MCF 10A (cell line): ENCODE results near the gene TMEM9. TPM values are rescaled to one million over a fixed set of nuclear protein-coding genes. Genes with fewer than 3 reads are reported as not detected.

Experiments used
- BruUV-seq: library from RNA; stranded (reverse); fragments of 400-500 nt; replicated peaks from 2 replicates; lab custom pipeline; 2021; lab: Mats Ljungman, UMichigan
- CTCF ChIA-PET: fragments of 300-600 bp; sonication (Branson Sonifier 250); formaldehyde crosslinking; extraction: SDS; loops from one replicate; lab custom pipeline; 2021; ENCODE audit warnings: antibody characterized with exemption, inconsistent platforms; lab: Yijun Ruan, JAX
- POLR2A ChIA-PET: fragments of 300-600, 350-650 bp; sonication (Branson Sonifier 250); formaldehyde crosslinking; extraction: SDS; loops from one replicate; lab custom pipeline; 2020; ENCODE audit warnings: antibody characterized with exemption, inconsistent platforms; lab: Yijun Ruan, JAX
- DNase-seq: peaks from one replicate; pipeline ENCODE4 v3.0.0-alpha.2; 2018; ENCODE audit not compliant: unreplicated experiment
- H3K27ac Mint-ChIP-seq: one replicate; pipeline ENCODE4 v1.8.0; 2022; ENCODE audit warnings: mild to moderate bottlenecking, low read depth, mixed read lengths; ENCODE audit not compliant: unreplicated experiment
- H3K27me3 Mint-ChIP-seq: one replicate; pipeline ENCODE4 v1.8.0; 2022; ENCODE audit warnings: mixed read lengths; ENCODE audit not compliant: insufficient read depth, unreplicated experiment
- H3K36me3 Mint-ChIP-seq: one replicate; pipeline ENCODE4 v1.8.0; 2022; ENCODE audit warnings: mild to moderate bottlenecking, moderate library complexity, mixed read lengths; ENCODE audit not compliant: insufficient read depth, unreplicated experiment
- H3K4me1 Mint-ChIP-seq: one replicate; pipeline ENCODE4 v1.8.0; 2022; ENCODE audit warnings: mixed read lengths; ENCODE audit not compliant: insufficient read depth, unreplicated experiment
- H3K4me3 Mint-ChIP-seq: one replicate; pipeline ENCODE4 v1.8.0; 2022; ENCODE audit warnings: mild to moderate bottlenecking, moderate library complexity, mixed read lengths; ENCODE audit not compliant: unreplicated experiment
- H3K9me3 Mint-ChIP-seq: one replicate; pipeline ENCODE4 v1.8.0; 2022; ENCODE audit warnings: mixed read lengths; ENCODE audit not compliant: unreplicated experiment
- CTCF ChIP-seq: fragments of 200-600 bp; IDR thresholded peaks from one replicate; pipeline ENCODE4 v1.8.0; 2022; ENCODE audit warnings: antibody characterized with exemption, mild to moderate bottlenecking; ENCODE audit not compliant: unreplicated experiment
- intact Hi-C: fragments of 100-400 bp; cut with micrococcal nuclease; formaldehyde crosslinking; loops from 2 replicates; pipeline ENCODE4 v1.14.1; 2022
- total RNA-seq: library from RNA; stranded (reverse); gene quantifications from 2 replicates; pipeline ENCODE4 v1.2.3, GENCODE V29; 2022

The TMEM9 gene
- total RNA-seq, 1 experiment from 2014 or later, result 67.2 TPM

- CTCF ChIA-PET, result interaction anchor here (0.6 to 7.9 kb wide), 36 partner anchors 8 to 1090 kb away, joined by 3 to 109 read pairs (median 4); partner anchors contain the start of gene TMEM9
- intact Hi-C loops, result loop anchor here (1.0 to 2.0 kb wide), 3 partner anchors 35 to 98 kb away; no protein-coding TSS in a partner anchor
- peak; percentile 90 for DNase-seq
- no peak overlapping the region for H3K27ac Mint-ChIP-seq
- BruUV-seq, result no TSS peak
- H3K27me3 Mint-ChIP-seq, result peaks cover 22% of the 10 kb centered on the region
- H3K36me3 Mint-ChIP-seq, result no peaks in the 10 kb centered on the region
- POLR2A ChIA-PET, result interaction anchor here (0.7 to 1.7 kb wide), 6 partner anchors 8 to 117 kb away, joined by 3 to 6 read pairs (median 3); partner anchors contain the start of gene TMEM9
- no peak overlapping the region for H3K4me3 Mint-ChIP-seq
- peaks cover under 1% of the 10 kb centered on the region for H3K9me3 Mint-ChIP-seq
- H3K4me1 Mint-ChIP-seq, result peaks cover 6% of the 10 kb centered on the region
- TF ChIP-seq CTCF, result peak; percentile 94
These were observed 30.2 kb upstream of the TMEM9 start for GRCh38 chr1:201184307-201185122.

- H3K27me3 Mint-ChIP-seq, result peaks cover 15% of the 10 kb centered on the region
- peaks cover 6% of the 10 kb centered on the region for H3K4me1 Mint-ChIP-seq
- peaks cover 7% of the 10 kb centered on the region for H3K9me3 Mint-ChIP-seq
- no peak overlapping the region for H3K4me3 Mint-ChIP-seq
- no TSS peak for BruUV-seq
- POLR2A ChIA-PET, result interaction anchor here (0.7 to 1.7 kb wide), 3 partner anchors 14 to 117 kb away, joined by 3 to 6 read pairs (median 4); partner anchors contain the start of gene TMEM9
- intact Hi-C loops, result loop anchor here (2.0 kb wide), 1 partner anchor 39 kb away; no protein-coding TSS in a partner anchor
- no peak for DNase-seq
- no peak for TF ChIP-seq CTCF
- H3K27ac Mint-ChIP-seq, result no peak overlapping the region
- CTCF ChIA-PET, result interaction anchor here (0.6 to 7.9 kb wide), 23 partner anchors 9 to 1091 kb away, joined by 3 to 109 read pairs (median 4); partner anchors contain the start of gene TMEM9
- no peaks in the 10 kb centered on the region for H3K36me3 Mint-ChIP-seq
These were observed 29.5 kb upstream of the TMEM9 start for GRCh38 chr1:201183753-201184152.

GRCh38 chr1:201183209-201183608, 28.9 kb upstream of the TMEM9 start:
- intact Hi-C loops, result no loop called here
- no TSS peak for BruUV-seq
- no peak for DNase-seq
- CTCF ChIA-PET, result interaction anchor here (0.9 to 7.9 kb wide), 7 partner anchors 14 to 212 kb away, joined by 3 to 109 read pairs (median 7); partner anchors contain the start of gene TMEM9
- Mint-ChIP-seq H3K4me3 (no peak overlapping the region), H3K4me1 (peaks cover 6% of the 10 kb centered on the region), H3K27me3 (peaks cover 15% of the 10 kb centered on the region), H3K36me3 (no peaks in the 10 kb centered on the region), H3K9me3 (peaks cover 7% of the 10 kb centered on the region), H3K27ac (no peak overlapping the region)
- POLR2A ChIA-PET, result interaction anchor here (1.4 to 1.7 kb wide), 2 partner anchors 13 to 29 kb away, joined by 4 to 6 read pairs; partner anchors contain the start of gene TMEM9
- TF ChIP-seq CTCF, result no peak

DNA sequence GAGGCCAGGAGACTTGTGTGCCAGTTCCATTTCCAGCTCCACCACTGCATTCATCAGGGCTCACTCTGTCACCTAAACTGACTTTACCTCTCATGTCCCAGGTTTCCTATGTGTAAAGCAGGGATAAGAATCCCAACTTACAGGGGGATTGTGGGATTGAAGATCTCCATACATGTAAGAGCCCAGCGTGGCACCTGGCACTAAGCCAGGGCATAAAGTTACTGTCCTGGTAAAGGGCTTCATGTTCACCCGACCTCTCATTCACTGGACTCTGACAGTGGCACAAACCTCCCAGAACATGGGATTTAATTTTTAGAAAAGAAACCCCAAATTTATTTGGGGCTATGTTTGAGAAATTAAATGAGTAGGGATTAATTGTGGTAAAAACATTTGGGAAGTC, 27.5 kb upstream of the TMEM9 start:
- POLR2A ChIA-PET, result no interaction called here
- no TSS peak for BruUV-seq

More for the DNA sequence above, 27.5 kb upstream of the TMEM9 start:
- Mint-ChIP-seq H3K4me3 (no peak overlapping the region), H3K36me3 (no peaks in the 10 kb centered on the region), H3K9me3 (peaks cover 7% of the 10 kb centered on the region), H3K4me1 (peaks cover 14% of the 10 kb centered on the region), H3K27ac (no peak overlapping the region), H3K27me3 (peaks cover 15% of the 10 kb centered on the region)
- intact Hi-C loops, result no loop called here
- no peak for TF ChIP-seq CTCF
- CTCF ChIA-PET, result interaction anchor here (0.7 to 7.9 kb wide), 2 partner anchors 30 to 56 kb away, joined by 3 to 109 read pairs; partner anchors contain the start of gene TMEM9
- DNase-seq, result no peak
